TTC549 (cell line): ENCODE results near the gene UBE2D1.
"Not testable (repeated sequence)": the region's sequence is repeated elsewhere in the genome, so short reads cannot be mapped to it uniquely, and the experiment has no call there.

Experiments used
- FAIRE-seq: peaks from 2 replicates; lab custom pipeline; 2012; peaks lifted over from hg19 to GRCh38; lab: Jason Lieb, UNC

UBE2D1 gene

DNA sequence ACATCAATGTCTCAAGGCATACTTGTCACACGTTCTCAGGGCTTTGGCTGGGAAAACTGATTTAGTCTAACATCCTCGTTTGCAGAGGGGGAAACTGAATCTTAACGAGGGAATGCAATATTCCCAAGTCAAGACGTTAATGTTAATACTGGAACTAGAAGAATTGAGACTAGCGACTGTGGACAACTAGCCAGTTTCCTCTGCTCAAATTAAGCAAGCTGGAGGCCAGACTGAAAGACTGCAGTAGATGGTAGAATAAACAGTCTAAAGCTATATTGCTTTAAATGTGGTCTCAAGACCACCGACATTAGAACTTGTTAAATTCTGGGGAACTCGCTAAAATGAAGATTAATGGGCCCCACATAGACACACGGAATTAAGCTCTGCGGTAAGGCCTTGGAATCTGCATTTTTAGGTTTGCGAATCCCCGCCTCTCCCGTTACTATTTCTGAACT lies 49.8 kb downstream of the UBE2D1 start:
- no peak for FAIRE-seq

DNA sequence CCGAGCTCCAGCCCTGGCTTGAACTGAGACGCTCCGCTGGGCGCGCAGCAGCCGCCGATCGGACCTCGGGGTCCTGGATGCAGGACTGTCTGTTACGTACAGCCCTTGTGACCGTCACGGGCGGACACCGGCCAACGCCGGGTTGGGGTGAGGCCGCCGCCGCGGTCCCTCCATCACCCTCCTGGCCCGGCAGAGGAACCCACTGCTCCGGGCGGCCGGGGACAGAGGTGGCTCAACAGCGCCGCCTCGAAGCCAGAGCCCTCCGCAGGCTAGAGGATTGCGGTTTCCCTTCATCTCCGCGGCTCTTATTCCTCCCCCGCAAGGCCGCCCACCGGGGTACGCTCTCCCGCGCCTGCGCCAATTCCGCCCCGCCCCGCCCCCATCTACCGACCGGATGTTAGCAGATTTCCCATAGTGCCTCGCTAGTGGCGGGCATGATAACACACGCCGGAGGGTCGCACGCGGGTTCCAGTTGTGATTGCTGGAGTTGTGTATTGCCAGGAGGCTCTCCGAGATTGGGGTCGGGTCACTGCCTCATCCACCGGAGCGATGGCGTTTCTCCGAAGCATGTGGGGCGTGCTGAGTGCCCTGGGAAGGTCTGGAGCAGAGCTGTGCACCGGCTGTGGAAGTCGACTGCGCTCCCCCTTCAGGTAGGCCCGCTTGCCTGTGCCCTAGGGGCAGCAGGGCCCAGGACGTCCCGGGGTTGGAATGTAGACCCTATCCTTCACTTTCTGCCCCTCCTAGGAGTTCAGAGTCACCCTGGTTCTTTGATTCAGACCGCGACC lies 50.4 kb downstream of the UBE2D1 start, which contains the start of gene TFAM:
Gene TFAM (plus strand): TSS at position 412 of the 785 bp plus-strand sequence. CDS start 138 bp downstream, at position 550.
- no peak for FAIRE-seq

DNA sequence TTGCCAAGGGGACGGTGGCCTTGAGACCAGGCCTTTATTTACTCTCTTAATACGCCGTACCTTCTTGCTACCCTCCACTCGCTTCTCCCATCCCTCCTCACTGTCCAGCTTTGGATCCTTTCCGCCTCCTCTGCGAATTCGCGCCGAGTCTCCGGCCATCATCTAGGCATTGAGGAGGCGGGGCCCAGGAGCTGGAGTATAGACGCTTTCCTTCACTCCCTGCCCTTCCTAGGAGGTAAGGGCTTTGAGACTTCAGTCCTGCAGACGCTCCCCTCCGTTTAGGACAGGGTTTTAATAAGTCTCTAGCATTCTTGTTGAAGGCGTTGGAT lies 50.9 kb downstream of the UBE2D1 start:
- no peak for FAIRE-seq

DNA sequence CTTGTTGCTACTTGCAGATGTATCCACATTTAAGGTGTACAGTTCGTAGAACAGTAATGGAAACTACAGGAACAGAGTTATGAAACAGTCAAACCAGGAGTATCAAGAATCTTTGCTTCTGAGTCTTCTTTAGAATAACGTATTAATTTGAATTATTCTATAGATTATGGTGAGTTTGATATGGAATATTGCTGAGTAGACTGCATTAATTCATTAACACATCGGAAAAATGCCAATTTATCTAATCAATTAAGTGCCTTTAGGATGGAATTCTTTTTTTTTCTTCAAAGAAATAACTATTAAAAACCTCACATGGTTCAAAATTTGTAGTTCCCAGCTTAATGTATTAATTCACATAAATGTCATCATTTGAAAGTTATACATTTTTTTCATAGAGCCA lies 54.2 kb downstream of the UBE2D1 start:
- no peak for FAIRE-seq

DNA sequence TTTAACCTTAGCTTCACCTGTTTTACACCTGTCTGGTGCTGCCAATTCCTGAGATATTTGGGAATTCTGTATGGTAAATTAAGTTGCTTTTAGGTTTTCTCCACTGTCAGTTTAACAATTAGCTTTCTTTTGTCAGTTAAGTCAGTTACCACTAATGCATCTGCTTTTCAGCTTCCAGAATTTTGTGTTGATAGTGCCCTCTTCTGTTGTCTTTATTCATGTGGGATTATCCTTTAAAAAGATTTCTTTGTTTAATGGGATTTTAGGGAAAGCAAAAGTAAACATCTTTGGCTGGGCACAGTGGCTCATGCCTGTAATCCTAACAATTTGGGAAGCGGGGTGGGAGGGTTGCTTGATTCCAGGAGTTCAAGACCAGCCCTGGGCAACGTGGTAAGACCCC lies 58.5 kb downstream of the UBE2D1 start:
- no peak for FAIRE-seq

DNA sequence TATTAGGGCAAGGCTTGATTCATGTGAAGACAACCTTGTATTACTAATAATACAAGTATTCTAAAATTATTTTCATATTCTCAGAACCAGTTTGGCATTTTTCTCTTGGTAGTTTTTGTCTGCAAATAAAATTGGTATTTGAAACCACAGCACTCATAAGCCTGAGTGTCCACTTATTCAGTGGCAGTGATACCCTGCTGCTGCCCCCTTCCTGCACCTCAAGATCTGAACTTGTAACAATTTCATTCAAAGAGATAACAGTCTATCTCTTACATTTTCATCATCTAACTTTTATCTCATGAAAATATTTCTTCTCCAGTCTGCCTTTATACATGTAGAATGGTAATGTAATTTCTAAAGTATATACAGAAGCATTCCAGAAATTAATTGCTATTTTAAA lies 59.7 kb downstream of the UBE2D1 start:
- FAIRE-seq: no peak

DNA sequence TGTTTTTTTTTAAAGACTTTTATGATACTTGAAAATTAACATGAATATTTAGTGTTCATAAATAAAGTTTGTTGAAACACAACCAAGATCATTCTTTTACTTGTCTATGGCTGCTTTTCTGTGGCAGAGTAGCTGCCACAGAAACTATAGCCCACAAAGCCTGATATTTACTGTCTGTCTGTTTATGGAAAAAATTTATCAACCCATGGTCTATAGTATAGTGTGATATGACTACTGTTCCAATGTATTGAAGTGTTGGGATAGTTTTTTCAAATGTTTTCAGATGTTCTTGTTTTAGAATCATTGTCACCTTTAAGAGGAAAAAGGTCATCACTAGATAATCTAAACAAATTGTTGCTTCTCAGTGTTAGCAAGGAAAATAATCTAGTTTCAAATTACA lies 61.3 kb downstream of the UBE2D1 start:
- FAIRE-seq: no peak

DNA sequence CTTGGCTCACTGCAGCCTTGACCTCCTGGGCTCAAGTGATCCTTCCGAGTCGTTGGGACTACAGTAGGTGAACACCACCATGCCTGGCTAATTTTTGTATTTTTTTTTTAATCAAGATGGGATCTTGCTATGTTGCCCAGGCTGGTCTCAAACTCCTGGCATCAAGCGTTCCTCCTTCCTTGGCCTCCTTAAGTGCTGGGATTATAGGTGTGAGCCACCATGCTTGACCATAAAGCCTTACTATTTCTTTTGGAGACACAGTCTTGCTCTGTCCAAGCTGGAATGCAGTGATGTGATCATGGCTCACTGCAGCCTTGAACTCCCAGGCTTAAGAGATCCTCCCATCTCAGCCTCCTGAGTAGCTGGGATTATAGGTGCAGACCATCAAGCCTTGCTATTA lies 63.0 kb downstream of the UBE2D1 start:
- no peak for FAIRE-seq

DNA sequence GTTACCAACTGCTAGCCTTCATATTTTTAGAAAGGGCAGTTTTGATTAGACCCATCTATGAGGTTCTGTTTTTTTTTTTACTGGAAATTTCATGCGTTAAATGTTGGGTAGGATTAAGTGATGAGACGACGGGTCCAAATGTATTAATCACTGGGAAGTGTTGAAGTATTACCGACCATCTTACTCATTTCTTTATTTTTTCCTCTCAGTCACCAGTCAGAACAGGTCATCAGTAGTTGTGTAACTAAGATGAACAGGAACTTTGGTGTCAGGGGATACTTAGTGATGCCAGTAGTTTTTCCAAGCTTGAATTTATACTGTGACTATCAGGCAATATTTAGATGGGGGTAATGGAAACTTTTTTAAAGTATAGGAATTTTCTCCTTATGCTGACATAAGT lies 64.6 kb downstream of the UBE2D1 start:
- no peak for FAIRE-seq

DNA sequence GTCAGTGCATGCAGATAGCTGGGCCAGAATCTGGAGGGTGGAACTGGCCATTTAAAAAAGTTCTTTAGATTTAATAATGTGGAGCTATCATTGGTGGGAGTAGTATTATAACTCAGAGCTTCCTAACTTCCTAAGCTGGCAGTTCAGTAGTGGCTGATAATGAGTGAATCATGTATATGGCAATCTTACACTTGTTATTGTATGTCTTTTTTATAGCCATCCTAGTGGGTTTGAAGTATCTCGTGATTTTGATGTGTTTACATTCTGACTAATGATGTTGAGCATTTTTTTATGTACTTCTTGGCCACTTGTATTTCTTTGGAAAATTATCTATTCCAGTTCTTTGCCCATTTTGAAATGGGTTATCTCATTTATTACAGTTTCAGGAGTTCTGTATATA lies 65.8 kb downstream of the UBE2D1 start:
- FAIRE-seq: no peak

DNA sequence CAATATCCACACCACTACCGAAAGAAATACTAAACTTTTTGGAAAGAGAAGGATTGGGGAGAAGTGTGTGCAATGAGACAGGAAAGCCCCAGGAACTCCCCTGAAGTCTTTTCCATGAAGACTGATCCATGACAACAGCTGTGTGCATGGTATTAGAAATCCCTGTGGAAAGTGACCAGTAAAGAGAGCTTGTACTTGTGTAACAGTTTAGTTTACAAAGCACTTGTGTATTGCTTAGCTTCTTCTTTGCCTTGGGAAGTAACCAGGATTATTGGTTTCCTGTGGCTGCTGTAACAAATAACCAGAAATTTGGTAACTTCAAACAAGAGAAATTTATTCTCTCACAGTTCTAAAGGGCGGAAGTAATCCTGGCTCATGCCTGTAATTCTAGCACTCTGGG lies 69.2 kb downstream of the UBE2D1 start:
- FAIRE-seq: no peak

DNA sequence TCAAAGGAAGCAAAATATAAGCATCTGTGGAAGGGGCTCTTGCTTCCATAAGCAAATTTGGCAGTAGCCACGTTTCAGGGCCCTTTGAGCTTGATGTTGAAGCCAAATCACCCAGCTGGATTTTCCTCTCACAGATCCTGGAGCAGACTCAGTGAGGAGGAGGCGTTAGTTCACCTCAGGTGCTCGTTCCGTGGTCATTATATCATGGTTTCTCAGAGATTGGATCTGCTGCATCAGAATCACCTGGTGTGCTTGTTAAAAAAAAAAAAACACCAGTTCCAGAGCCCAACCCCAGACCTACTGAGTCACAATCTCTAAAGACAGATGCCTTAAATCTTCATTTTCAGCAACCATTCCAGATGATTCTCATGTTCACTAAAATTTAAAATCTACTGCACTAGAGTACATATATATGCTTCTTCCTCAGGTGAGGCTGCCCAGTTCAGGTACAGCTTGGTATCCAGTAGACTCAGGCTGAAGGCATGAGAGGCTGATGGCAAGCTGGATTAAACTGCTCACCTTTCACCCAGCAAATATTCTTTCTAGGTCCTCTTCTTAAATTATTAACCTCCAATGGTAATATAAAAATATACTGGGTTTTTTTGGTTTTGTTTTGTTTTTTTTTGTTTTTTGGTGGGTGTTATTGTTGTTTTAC lies 75.3 kb downstream of the UBE2D1 start:
- FAIRE-seq: no peak

DNA sequence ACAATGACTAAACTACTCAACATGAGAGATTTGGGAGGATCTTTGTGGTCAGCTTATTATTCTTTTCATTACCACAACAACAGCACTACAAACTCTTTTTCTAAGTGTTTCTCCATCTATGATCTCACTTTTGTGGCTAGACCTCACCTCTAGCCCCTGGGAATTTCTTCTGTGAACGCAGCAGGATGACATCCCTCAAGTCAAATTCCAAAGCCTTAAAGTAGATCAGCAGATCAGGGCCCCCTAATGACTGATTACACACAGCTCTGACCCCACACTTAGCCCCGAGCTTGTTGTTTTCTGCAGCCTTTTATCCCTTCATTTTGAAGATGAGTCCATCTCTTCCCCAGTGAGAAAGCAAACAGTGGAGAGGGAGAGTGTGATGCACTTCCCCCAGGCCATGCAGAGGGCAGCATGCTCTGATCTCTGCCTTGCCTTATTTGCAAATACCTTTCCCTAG lies 77.7 kb downstream of the UBE2D1 start:
- FAIRE-seq: no peak

DNA sequence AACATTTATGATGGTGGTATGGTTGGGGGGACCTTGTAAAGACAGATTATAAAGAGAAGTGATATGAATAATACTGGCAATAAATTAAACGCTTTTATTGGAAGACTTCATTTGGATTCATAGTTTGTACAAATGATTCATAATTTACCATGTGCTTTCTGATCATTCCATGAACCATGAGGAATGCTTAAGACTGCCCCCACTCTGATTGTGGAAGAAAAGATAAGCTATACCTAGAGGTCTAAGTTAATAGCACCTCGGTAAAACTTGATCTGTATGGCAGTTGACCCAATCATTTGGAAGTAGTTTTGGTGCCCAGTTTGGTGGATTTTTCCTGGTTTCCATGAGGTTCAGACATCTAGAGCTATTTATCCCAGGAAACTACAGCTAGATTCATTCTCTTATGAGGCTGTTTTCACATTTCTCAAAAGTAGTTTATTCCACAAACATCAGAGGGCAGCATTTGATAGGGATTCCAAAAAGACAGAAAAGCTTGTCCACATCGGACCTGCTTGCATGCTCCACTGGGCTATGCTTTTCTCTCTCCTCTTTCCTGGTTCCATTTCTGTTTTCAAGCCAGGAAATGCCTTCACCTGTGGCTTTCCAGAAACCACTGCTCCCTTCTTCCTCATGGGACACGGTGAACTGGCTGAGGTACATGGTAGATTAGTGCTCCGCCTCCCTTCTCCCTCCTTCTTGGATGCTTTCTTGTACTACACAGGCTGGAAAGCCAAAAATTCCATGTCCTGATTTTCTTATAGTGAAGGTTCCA lies 79.7 kb downstream of the UBE2D1 start:
- FAIRE-seq: no peak

DNA sequence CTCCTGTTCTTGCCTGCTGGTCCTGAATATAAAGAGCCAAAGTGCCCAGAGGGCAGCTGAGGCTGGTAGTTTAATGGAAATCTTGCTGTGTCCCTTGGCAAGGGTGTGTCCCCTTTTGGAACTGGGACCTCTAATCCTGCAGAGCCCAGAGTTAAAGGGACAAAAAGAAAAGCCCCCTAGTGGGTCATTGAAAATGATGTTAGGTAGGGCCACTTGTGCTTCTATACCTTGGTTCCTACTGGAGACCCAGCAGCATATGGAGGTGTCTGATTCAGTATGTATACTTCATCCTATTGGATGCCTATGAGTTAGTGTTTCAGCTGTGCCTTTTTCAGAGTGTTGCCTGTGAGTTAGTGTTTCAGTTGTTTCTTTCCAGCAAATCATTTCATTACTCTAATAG lies 81.0 kb downstream of the UBE2D1 start:
- no peak for FAIRE-seq

DNA sequence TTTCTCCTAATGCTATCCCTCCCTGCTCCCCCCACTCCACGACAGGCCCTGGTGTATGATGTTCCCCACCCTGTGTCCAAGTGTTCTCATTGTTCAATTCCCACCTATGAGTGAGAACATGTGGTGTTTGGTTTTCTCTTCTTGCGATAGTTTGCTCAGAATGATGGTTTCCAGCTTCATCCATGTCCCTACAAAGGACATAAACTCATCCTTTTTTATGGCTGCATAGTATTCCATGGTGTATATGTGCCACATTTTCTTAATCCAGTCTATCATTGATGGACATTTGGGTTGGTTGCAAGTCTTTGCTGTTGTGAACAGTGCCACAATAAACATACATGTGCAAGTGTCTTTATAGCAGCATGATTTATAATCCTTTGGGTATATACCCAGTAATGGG lies 83.1 kb downstream of the UBE2D1 start:
- not testable (repeated sequence) for FAIRE-seq
